ENCODE data around the gene ZNHIT6. TPM values are rescaled to one million over a fixed set of nuclear protein-coding genes. Genes with fewer than 3 reads are reported as not detected.
"Not testable (repeated sequence)": the region's sequence is repeated elsewhere in the genome, so short reads cannot be mapped to it uniquely, and the experiment has no call there.

ZNHIT6 gene
- total RNA-seq, 1 donor from 2014 or later = 26.3 TPM

- ATAC-seq (no peak), DNase-seq (ENCODE audit: low spot score) (no peak)
- intact Hi-C loops (cut with DNase I) = no loop called here
These were observed 30.6 kb downstream of the ZNHIT6 start for GRCh38 chr1:85677656-85678055.

DNA sequence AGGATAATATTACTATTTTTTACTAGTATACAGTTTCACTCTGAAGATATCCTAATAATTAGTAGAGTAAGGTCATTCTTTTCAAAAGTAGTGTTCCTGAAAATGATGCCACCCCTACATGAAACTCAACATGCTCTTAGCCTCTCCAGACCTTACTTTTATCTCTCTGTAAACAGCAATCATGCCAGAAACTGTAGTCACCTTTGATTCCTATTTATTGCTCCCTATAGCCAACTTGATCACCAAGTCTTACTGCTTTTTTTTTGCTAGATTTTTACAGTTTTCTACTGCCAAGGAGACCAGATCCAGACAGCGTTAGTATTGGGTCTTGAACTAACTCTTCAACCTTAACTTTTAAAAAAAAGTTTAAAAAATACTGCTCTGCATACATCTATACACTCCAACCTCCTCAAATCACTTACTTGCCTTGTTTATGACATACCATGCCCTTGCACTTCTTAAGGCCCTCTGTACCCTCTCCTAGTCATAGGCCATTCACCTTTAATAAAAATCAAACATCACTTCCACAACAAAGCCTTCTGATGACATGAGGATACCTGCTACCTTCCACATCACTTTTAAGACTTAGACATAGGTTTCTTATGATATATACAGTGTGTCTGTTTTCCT is 36.1 kb downstream of the ZNHIT6 start:
- ATAC-seq = no peak
- intact Hi-C loops (cut with DNase I) = no loop called here
- no peak for DNase-seq (ENCODE audit: low spot score)

DNA sequence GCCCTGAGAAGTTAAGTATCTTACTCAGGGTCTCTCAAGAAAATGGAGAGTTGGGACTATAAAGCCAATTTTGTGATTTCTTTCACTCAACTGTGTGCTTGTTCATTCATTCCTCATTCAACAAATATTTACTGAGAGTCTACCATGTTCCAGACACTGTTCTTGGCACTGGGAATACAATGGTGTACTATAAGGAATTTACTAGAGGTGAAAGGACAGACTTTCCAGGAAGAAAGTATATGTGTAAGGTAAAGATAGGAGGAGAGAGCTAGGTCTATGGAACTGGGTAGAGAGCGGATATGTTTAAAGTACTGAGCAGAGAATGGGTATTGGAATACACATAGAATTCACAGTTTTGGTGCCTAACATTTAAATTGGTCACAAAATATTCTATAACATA is 42.3 kb downstream of the ZNHIT6 start:
- intact Hi-C loops (cut with DNase I) = no loop called here
- DNase-seq (ENCODE audit: low spot score) (no peak), ATAC-seq (no peak)

- DNase-seq (ENCODE audit: low spot score) (no peak), ATAC-seq (no peak)
- intact Hi-C loops (cut with DNase I) = no loop called here
These were observed 44.9 kb downstream of the ZNHIT6 start for GRCh38 chr1:85663382-85663781.

DNA sequence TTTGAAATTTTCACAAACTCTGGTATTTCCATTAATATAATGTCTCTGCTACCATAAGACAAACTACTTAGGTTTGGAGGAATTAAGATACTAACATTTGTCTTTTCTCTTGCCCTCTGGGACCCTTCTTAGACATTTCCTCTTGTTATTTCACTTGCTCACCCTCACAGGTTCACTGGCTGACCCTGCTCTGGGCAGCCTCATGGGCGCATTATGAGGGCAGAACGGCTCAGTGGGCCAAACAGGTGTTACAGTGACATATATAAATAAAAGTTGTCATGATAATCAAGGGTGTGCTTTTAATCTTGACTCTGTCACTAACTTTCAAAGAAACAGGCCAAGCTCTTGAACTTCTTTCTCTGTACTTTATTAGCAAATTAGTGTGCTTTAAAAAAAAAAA is 46.5 kb downstream of the ZNHIT6 start:
- intact Hi-C loops (cut with DNase I) = no loop called here
- no peak for ATAC-seq

DNA sequence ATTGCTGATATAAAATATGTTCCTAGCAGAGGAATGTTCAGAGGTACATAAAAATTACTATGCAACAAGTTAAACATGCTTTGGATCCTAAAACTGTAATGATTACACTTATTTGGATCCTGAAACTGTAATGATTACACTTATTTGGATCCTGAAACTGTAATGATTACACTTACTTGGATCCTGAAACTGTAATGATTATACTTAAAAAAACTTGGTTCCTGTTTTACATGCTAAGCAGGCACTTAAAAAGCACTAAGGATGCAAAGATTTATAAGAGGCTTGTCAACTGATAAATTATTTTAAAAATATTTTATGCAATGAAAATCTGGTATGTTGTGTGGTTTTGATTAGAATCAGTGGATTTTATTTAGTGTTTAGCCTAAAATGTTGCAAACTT is 47.7 kb downstream of the ZNHIT6 start:
- intact Hi-C loops (cut with DNase I) = no loop called here
- ATAC-seq (no peak), DNase-seq (ENCODE audit: low spot score) (no peak)

More for the DNA sequence above, 46.5 kb downstream of the ZNHIT6 start:
- DNase-seq (ENCODE audit: low spot score) = no peak

DNA sequence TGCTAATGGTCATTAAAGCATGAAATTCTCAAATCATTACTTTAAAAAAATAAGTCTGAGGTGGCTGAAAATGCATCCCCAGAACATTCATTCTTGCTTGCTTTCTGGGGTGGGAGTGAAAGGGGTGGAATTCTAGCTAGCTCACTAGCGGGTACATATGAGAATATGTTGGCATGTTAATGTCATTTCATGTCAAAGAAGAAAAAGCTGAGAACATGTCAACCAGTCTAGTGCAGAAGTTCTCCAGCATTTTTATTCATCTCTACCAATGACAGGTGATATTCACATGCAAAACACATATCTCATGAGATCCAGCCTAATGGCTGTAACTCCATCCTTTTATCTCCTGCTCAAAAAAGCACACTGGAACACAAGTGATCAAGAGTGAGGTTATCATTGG is 49.1 kb downstream of the ZNHIT6 start:
- DNase-seq (ENCODE audit: low spot score) = no peak
- ATAC-seq = no peak
- intact Hi-C loops (cut with DNase I) = no loop called here

DNA sequence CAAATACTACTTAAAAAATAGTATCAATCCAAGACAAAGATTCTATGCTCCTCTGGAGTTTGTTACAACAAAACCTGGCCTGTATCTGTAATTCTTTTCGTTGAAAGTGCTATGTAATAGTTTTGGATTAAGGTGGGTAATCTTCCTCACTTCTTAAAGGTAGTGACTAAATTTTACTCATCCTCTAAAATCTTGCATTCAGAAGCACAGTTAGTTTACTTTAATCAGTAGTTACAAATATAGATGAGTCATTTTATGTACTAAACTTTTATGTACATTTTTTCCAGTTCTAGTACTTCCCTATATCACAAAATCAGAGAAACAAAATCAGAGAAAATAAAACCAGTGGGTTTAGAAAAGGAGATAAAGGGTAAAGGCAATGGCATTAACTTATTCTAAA is 51.3 kb downstream of the ZNHIT6 start:
- intact Hi-C loops (cut with DNase I) = no loop called here
- ATAC-seq = no peak

DNA sequence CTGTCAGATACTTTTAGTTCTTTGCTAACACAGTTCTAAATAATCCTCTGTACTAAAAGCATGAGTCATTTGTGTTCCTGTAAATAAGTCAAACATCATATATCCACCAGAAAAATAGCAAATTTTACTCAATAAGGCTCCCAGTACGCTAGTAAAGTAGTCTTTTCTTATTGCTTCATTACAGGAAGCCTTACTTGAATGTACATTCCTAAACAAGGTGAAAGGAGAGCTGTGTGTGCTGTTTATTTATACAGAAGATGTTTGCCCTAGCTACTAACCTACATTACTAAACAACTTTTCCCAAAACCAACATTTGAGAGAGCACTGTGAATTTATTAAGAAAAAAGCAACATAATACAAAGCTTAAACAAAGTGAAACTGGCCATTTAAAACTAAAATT is 52.0 kb downstream of the ZNHIT6 start:
- no peak for DNase-seq (ENCODE audit: low spot score)
- intact Hi-C loops (cut with DNase I) = no loop called here
- ATAC-seq = no peak

More for the DNA sequence above, 51.3 kb downstream of the ZNHIT6 start:
- no peak for DNase-seq (ENCODE audit: low spot score)

DNA sequence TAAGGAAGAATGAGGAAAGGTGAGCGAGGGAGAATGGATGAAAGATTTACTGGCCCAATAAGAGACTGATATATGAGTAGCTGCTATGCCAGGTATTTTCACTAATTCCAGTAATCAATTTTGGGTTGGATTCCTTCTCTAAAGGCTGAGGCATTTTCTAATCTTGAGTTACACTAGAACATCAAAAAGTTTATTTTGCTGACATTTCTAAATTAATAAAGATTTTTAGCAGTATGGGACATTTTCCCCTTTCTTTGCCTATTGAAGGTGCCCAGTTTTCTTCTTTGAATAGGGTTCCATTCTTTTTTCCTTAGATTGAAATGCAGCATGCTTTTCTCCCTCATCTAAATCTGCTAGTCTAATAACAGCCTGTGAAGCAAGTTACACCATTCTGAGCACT is 52.9 kb downstream of the ZNHIT6 start:
- ATAC-seq (no peak), DNase-seq (ENCODE audit: low spot score) (no peak)
- intact Hi-C loops (cut with DNase I) = no loop called here

DNA sequence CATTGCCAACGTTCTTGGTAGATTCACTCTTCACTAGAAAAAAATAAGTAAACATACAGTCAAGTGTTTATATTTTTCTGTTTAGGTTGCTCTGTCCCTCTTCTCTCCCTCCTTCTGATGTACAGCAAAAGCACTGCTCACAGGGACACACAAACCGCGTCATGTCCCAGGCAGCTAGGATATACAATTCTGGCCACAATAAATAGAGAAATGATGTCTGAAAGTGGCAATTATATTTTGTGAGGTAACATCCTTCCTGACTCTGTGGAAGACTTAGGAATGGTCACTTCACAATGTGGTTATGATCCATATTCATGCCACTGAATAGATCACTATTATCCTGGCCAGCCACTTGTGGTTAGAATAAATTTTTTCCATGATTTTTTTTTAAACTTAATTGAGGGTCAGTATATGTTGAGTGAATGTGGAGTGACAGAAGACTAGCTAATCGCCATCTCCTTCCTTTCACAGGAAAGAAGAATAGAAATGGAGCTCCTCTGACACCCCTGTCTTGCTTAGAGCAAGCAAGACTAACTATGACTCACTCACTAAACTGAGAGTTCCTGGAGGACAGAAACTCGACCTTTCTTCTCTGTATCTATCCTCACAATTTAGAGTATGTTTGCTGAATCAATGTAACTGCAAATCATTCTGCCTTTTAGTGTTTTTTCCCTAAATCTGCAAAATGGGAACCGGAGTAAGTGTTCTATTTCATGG is 54.0 kb downstream of the ZNHIT6 start:
- no peak for ATAC-seq
- no peak for DNase-seq (ENCODE audit: low spot score)
- intact Hi-C loops (cut with DNase I) = no loop called here

- intact Hi-C loops (cut with DNase I) = no loop called here
- ATAC-seq = no peak
These were observed 55.9 kb downstream of the ZNHIT6 start for GRCh38 chr1:85652327-85652726.

GRCh38 chr1:85650645-85651044 is 57.6 kb downstream of the ZNHIT6 start:
- intact Hi-C loops (cut with DNase I) = no loop called here
- ATAC-seq (no peak), DNase-seq (ENCODE audit: low spot score) (no peak)

More at GRCh38 chr1:85652327-85652726, 55.9 kb downstream of the ZNHIT6 start:
- DNase-seq (ENCODE audit: low spot score) = no peak

GRCh38 chr1:85649591-85649990 is 58.6 kb downstream of the ZNHIT6 start:
- ATAC-seq (no peak), DNase-seq (ENCODE audit: low spot score) (no peak)
- intact Hi-C loops (cut with DNase I) = no loop called here

GRCh38 chr1:85641598-85642556 is 66.4 kb downstream of the ZNHIT6 start:
- DNase-seq (ENCODE audit: low spot score); intact Hi-C loops (cut with DNase I); ATAC-seq: not testable (repeated sequence)

- ATAC-seq; intact Hi-C loops (cut with DNase I); DNase-seq (ENCODE audit: low spot score): not testable (repeated sequence)
These were observed 68.3 kb downstream of the ZNHIT6 start for GRCh38 chr1:85639920-85640319.

DNA sequence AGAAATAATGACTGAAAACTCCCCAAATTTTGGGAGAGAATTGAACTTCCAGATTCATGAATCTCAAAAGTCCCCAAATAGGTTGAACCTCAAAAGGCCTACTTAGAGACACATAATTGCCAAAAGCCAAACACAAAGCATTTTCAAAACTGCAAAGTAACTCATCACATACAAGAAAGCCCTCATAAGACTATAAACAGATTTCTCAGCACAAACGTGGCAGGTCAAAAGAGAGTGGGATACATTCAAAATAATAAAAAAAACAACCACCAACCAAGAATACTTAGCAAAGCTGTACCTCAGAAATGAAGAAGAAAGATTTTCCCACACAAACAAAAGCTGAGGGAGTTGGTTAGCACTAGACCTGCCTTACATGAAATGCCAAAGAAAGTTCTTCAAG is 69.8 kb downstream of the ZNHIT6 start:
- DNase-seq (ENCODE audit: low spot score) (no peak), ATAC-seq (no peak)
- intact Hi-C loops (cut with DNase I) = no loop called here

GRCh38 chr1:85630493-85630892 is 77.7 kb downstream of the ZNHIT6 start:
- intact Hi-C loops (cut with DNase I) = no loop called here
- ATAC-seq = no peak
- no peak for DNase-seq (ENCODE audit: low spot score)

DNA sequence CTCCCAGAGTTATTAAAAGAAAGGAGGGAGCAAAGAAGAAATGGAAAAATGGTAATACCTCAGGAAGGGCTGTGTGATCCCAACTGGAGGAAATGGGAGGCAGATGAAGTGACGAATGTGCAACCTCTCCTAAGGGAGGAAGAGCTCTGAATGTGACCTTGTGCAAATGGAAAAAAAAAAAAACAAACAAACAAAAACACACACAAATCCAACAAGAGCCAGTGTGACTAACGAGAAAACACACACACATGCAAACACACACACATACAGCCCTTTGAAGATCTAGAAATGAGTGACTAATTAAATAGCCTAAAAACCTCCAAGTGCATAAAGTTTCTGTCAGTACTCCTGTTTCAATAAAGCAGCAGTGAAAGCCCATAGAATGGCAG is 78.7 kb downstream of the ZNHIT6 start:
- ATAC-seq (peak; percentile 40), DNase-seq (ENCODE audit: low spot score) (no peak)
- intact Hi-C loops (cut with DNase I) = no loop called here
